GM06990 (cell line): ENCODE results near the gene CCDC63.
A peak's percentile ranks its signal among the peaks of the same experiment; 100 is the strongest.

Experiments used
- DNase-seq: peaks from one replicate; pipeline ENCODE4 v3.0.0-alpha.2; 2011; ENCODE audit not compliant: insufficient read length; ENCODE audit errors: extremely low read depth
- H3K27me3 ChIP-seq: replicated peaks from 2 replicates; pipeline ENCODE4 v1.6.0; 2011; ENCODE audit warnings: low read length; ENCODE audit not compliant: control insufficient read depth, insufficient read depth
- H3K36me3 ChIP-seq: 2 replicates; pipeline ENCODE4 v1.5.1; 2011; ENCODE audit warnings: low read length; ENCODE audit not compliant: control insufficient read depth, insufficient read depth
- H3K4me3 ChIP-seq: replicated peaks from 2 replicates; pipeline ENCODE4 v1.5.1; 2011; ENCODE audit warnings: low read depth, mild to moderate bottlenecking, control low read depth, low read length
- CTCF ChIP-seq: IDR thresholded peaks from 2 replicates; pipeline ENCODE4 v1.5.1; 2011; ENCODE audit warnings: low read length, control low read depth, mild to moderate bottlenecking, inconsistent platforms; ENCODE audit not compliant: insufficient read depth, poor library complexity, severe bottlenecking

The CCDC63 gene

GRCh38 chr12:110860833-110861296 lies 14.1 kb downstream of the CCDC63 start:
- TF ChIP-seq CTCF: no peak
- DNase-seq: no peak
- no peak overlapping the region for H3K4me3 ChIP-seq

GRCh38 chr12:110861729-110862128 lies 14.9 kb downstream of the CCDC63 start:
- Histone ChIP-seq H3K36me3 (no peaks in the 10 kb centered on the region), H3K27me3 (no peaks in the 10 kb centered on the region; the same call in 1 of the 2 replicates), H3K4me3 (no peak overlapping the region)
- no peak for DNase-seq
- peak; percentile 15 for TF ChIP-seq CTCF

More at GRCh38 chr12:110860833-110861296, 14.1 kb downstream of the CCDC63 start:
- no peaks in the 10 kb centered on the region; the same call in 1 of the 2 replicates for H3K27me3 ChIP-seq
- no peaks in the 10 kb centered on the region for H3K36me3 ChIP-seq

GRCh38 chr12:110862329-110862728 lies 15.5 kb downstream of the CCDC63 start:
- H3K27me3 ChIP-seq: no peaks in the 10 kb centered on the region; the same call in 1 of the 2 replicates
- TF ChIP-seq CTCF: no peak
- H3K4me3 ChIP-seq: no peak overlapping the region
- no peak for DNase-seq
- H3K36me3 ChIP-seq: no peaks in the 10 kb centered on the region

- DNase-seq: no peak
- Histone ChIP-seq H3K36me3 (no peaks in the 10 kb centered on the region), H3K4me3 (no peak overlapping the region), H3K27me3 (no peaks in the 10 kb centered on the region; the same call in 1 of the 2 replicates)
- no peak for TF ChIP-seq CTCF
Measured at GRCh38 chr12:110863161-110863560, 16.4 kb downstream of the CCDC63 start.

GRCh38 chr12:110865521-110865920 lies 18.7 kb downstream of the CCDC63 start:
- Histone ChIP-seq H3K4me3 (no peak overlapping the region), H3K27me3 (no peaks in the 10 kb centered on the region; the same call in 1 of the 2 replicates), H3K36me3 (no peaks in the 10 kb centered on the region)
- no peak for TF ChIP-seq CTCF
- no peak for DNase-seq

- H3K27me3 ChIP-seq: peaks cover under 1% of the 10 kb centered on the region; the same call in 1 of the 2 replicates
- H3K36me3 ChIP-seq: no peaks in the 10 kb centered on the region
- TF ChIP-seq CTCF: no peak
- H3K4me3 ChIP-seq: no peak overlapping the region
- DNase-seq: no peak
Measured at GRCh38 chr12:110869026-110869425, 22.2 kb downstream of the CCDC63 start.
